KOPT-K1 (cell line): ENCODE results near the gene SCO2.
"Not testable (repeated sequence)": the region's sequence is repeated elsewhere in the genome, so short reads cannot be mapped to it uniquely, and the experiment has no call there.

Source experiments
- H3K27ac ChIP-seq: fragments of 200-600 bp; sonication (generic); 2 replicates; pipeline ENCODE4 v1.5.1; 2016; ENCODE audit warnings: antibody characterized with exemption, mild to moderate bottlenecking, low read depth, low read length; ENCODE audit not compliant: poor library complexity, severe bottlenecking
- H3K36me3 ChIP-seq: fragments of 200-600 bp; sonication (generic); 2 replicates; pipeline ENCODE4 v1.5.1; 2017; ENCODE audit warnings: antibody characterized with exemption, mild to moderate bottlenecking, low read length, moderate library complexity; ENCODE audit not compliant: insufficient read depth
- H3K9me3 ChIP-seq: fragments of 200-600 bp; sonication (generic); 2 replicates; pipeline ENCODE4 v1.5.1; 2017; ENCODE audit warnings: antibody characterized with exemption, low read length, mild to moderate bottlenecking; ENCODE audit not compliant: insufficient read depth, poor library complexity, severe bottlenecking

The SCO2 gene

GRCh38 chr22:50544078-50544745 lies 18.8 kb upstream of the SCO2 start:
- Histone ChIP-seq H3K9me3 (no peaks in the 10 kb centered on the region), H3K36me3 (no peaks in the 10 kb centered on the region), H3K27ac (no peak overlapping the region)

GRCh38 chr22:50542416-50542927 lies 17.1 kb upstream of the SCO2 start:
- Histone ChIP-seq H3K9me3 (no peaks in the 10 kb centered on the region), H3K36me3 (no peaks in the 10 kb centered on the region), H3K27ac (no peak overlapping the region)

- H3K27ac ChIP-seq, H3K36me3 ChIP-seq, H3K9me3 ChIP-seq: not testable (repeated sequence)
Observed at GRCh38 chr22:50541667-50542026, 16.2 kb upstream of the SCO2 start.

- H3K9me3 ChIP-seq = no peaks in the 10 kb centered on the region
- H3K27ac ChIP-seq = no peak overlapping the region
- no peaks in the 10 kb centered on the region for H3K36me3 ChIP-seq
Observed at GRCh38 chr22:50540381-50540780, 15.0 kb upstream of the SCO2 start.

GRCh38 chr22:50537765-50538164 lies 12.4 kb upstream of the SCO2 start:
- H3K27ac ChIP-seq = no peak overlapping the region
- H3K36me3 ChIP-seq = no peaks in the 10 kb centered on the region
- H3K9me3 ChIP-seq = no peaks in the 10 kb centered on the region

GRCh38 chr22:50536226-50536625 lies 10.8 kb upstream of the SCO2 start:
- peaks cover 2% of the 10 kb centered on the region for H3K9me3 ChIP-seq
- no peak overlapping the region for H3K27ac ChIP-seq
- H3K36me3 ChIP-seq = no peaks in the 10 kb centered on the region

GRCh38 chr22:50535113-50535512 lies 9.7 kb upstream of the SCO2 start:
- H3K9me3 ChIP-seq = peaks cover 10% of the 10 kb centered on the region
- no peak overlapping the region for H3K27ac ChIP-seq
- no peaks in the 10 kb centered on the region for H3K36me3 ChIP-seq

GRCh38 chr22:50533856-50534711 lies 8.7 kb upstream of the SCO2 start:
- H3K27ac ChIP-seq, H3K36me3 ChIP-seq, H3K9me3 ChIP-seq: not testable (repeated sequence)

GRCh38 chr22:50532824-50533796 lies 7.7 kb upstream of the SCO2 start:
- Histone ChIP-seq H3K27ac (no peak overlapping the region), H3K9me3 (peaks cover 10% of the 10 kb centered on the region), H3K36me3 (no peaks in the 10 kb centered on the region)

GRCh38 chr22:50531962-50532674 lies 6.7 kb upstream of the SCO2 start:
- H3K27ac ChIP-seq = no peak overlapping the region

GRCh38 chr22:50531546-50531961 lies 6.2 kb upstream of the SCO2 start:
- Histone ChIP-seq H3K9me3 (peaks cover 10% of the 10 kb centered on the region), H3K36me3 (no peaks in the 10 kb centered on the region)

More at GRCh38 chr22:50531962-50532674, 6.7 kb upstream of the SCO2 start:
- Histone ChIP-seq H3K36me3 (no peaks in the 10 kb centered on the region), H3K9me3 (peaks cover 10% of the 10 kb centered on the region)

GRCh38 chr22:50530877-50531545 lies 5.6 kb upstream of the SCO2 start:
- no peaks in the 10 kb centered on the region for H3K36me3 ChIP-seq
- H3K27ac ChIP-seq = no peak overlapping the region
- H3K9me3 ChIP-seq = peaks cover 10% of the 10 kb centered on the region

More at GRCh38 chr22:50531546-50531961, 6.2 kb upstream of the SCO2 start:
- no peak overlapping the region for H3K27ac ChIP-seq

GRCh38 chr22:50530580-50530876 lies 5.1 kb upstream of the SCO2 start:
- Histone ChIP-seq H3K36me3 (no peaks in the 10 kb centered on the region), H3K9me3 (peaks cover 10% of the 10 kb centered on the region), H3K27ac (no peak overlapping the region)
